ENCODE results near the gene POLR2E. TPM values are rescaled to one million over a fixed set of nuclear protein-coding genes. Genes with fewer than 3 reads are reported as not detected.

POLR2E gene
- total and polyA plus RNA-seq, 2 of the 13 experiments (the other 11 are each of a cell fraction or from before 2014, with no cell fraction given) = 140 to 272 TPM

DNA sequence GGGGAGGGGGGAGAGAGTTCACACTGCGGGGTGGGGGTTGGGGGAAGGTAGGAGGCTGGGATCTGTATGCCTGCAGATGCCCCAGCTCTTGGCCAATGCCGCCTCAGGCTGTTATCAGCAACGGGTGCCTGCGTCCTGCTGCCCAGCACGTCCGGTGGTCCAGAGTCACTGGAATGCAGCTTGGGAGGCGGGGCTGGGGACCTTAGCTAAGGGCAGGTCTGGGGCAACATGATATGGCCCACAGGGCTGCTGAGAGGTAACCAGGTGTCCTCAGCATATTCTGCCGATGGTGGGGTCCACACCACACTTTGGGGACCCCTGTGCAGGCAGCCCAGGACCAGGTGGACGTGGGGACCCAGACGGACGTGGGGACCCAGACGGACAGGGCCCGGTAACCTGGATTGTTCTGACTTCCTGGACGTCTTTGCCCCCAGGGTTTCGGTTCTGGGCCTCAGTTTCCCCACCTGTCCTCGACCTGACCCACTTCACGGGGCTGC lies 28.9 kb downstream of the POLR2E start (continued):
- TF ChIP-seq ETV5 (CRISPR knock-in tag; IDR thresholded peaks at IDR 0.05; ENCODE audit: borderline replicate concordance) = peak; percentile 73; the same call in 1 of the 2 replicates
- 0 out of 2 replicates have a peak, but pooled peaks have one; percentile 52 for TF ChIP-seq ZNF607 (CRISPR knock-in tag; IDR thresholded peaks at IDR 0.05; ENCODE audit: borderline replicate concordance)
- peak; percentile 26 for TF ChIP-seq ZBTB38 (CRISPR knock-in tag; IDR thresholded peaks at IDR 0.05)
- TF ChIP-seq ZNF746 (CRISPR knock-in tag; IDR thresholded peaks at IDR 0.05) = no peak
- peak; percentile 23 for TF ChIP-seq IKZF4 (CRISPR knock-in tag; IDR thresholded peaks at IDR 0.05; ENCODE audit: borderline replicate concordance, low read depth, not compliant biosample characterization)
- TF ChIP-seq, protein P1, sequence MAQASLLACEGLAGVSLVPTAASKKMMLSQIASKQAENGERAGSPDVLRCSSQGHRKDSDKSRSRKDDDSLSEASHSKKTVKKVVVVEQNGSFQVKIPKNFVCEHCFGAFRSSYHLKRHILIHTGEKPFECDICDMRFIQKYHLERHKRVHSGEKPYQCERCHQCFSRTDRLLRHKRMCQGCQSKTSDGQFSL (CRISPR knock-in tag; IDR thresholded peaks at IDR 0.05) = no peak
- TF ChIP-seq ZNF652 (CRISPR knock-in tag; IDR thresholded peaks at IDR 0.05; ENCODE audit: borderline replicate concordance, low read depth) = no peak
- TF ChIP-seq, protein P2, sequence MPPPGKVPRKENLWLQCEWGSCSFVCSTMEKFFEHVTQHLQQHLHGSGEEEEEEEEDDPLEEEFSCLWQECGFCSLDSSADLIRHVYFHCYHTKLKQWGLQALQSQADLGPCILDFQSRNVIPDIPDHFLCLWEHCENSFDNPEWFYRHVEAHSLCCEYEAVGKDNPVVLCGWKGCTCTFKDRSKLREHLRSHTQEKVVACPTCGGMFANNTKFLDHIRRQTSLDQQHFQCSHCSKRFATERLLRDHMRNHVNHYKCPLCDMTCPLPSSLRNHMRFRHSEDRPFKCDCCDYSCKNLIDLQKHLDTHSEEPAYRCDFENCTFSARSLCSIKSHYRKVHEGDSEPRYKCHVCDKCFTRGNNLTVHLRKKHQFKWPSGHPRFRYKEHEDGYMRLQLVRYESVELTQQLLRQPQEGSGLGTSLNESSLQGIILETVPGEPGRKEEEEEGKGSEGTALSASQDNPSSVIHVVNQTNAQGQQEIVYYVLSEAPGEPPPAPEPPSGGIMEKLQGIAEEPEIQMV (CRISPR knock-in tag; IDR thresholded peaks at IDR 0.05; ENCODE audit: low read depth) = peak; percentile 70; the same call in 1 of the 2 replicates
- TF ChIP-seq GATA4 (IDR thresholded peaks at IDR 0.05; ENCODE audit: borderline replicate concordance, low read depth) = no peak; the same call in 1 of the 2 replicates
- no peak for TF ChIP-seq MAFG (CRISPR knock-in tag; IDR thresholded peaks at IDR 0.05)
- TF ChIP-seq SIX4 (CRISPR knock-in tag; IDR thresholded peaks at IDR 0.05) = no peak
- peak; percentile 47; the same call in 1 of the 2 replicates for TF ChIP-seq ZNF83 (CRISPR knock-in tag; IDR thresholded peaks at IDR 0.05; ENCODE audit: borderline replicate concordance)
- TF ChIP-seq POLR2A (IDR thresholded peaks at IDR 0.05; ENCODE audit: insufficient read depth in 1 of 2, low read depth in 2 of 2, low read length in 2 of 2) = peak in 1 of 2 experiments; percentile 43; a peak in 2 of 4 replicates
- TF ChIP-seq STAG1 (CRISPR knock-in tag; IDR thresholded peaks at IDR 0.05) = peak; percentile 16; the same call in 1 of the 2 replicates
- TF ChIP-seq LCORL (IDR thresholded peaks at IDR 0.05) = no peak
- TF ChIP-seq LCORL (CRISPR knock-in tag; IDR thresholded peaks at IDR 0.05) = peak; percentile 90
- no peak; the same call in 1 of the 2 replicates for TF ChIP-seq ZNF788 (CRISPR knock-in tag; IDR thresholded peaks at IDR 0.05; ENCODE audit: borderline replicate concordance)
- no peak for TF ChIP-seq ZNF724P (CRISPR knock-in tag; IDR thresholded peaks at IDR 0.05; ENCODE audit: borderline replicate concordance)
- peak; percentile 34; the same call in 1 of the 2 replicates for TF ChIP-seq POLR2AphosphoS5 (IDR thresholded peaks at IDR 0.05; ENCODE audit: low read depth, low read length)
- 0 out of 2 replicates have a peak, but pooled peaks have one; percentile 32 for TF ChIP-seq ZMYM4 (CRISPR knock-in tag; IDR thresholded peaks at IDR 0.05)
- TF ChIP-seq, protein P3, sequence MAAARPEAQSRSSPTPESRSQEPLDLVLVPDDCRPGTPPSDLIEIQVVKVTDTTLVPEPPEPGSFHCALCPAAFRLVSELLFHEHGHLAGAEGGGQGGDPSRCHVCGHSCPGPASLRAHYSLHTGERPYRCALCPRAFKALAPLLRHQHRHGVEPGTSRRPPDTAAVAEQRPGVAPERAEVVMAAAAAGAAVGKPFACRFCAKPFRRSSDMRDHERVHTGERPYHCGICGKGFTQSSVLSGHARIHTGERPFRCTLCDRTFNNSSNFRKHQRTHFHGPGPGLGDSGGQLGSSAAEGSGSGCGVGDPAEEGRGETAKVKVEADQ (CRISPR knock-in tag; IDR thresholded peaks at IDR 0.05; ENCODE audit: borderline replicate concordance) = no peak
- peak; percentile 26; the same call in 1 of the 2 replicates for TF ChIP-seq TARDBP (CRISPR knock-in tag; IDR thresholded peaks at IDR 0.05)
- TF ChIP-seq GATAD2A (CRISPR knock-in tag; IDR thresholded peaks at IDR 0.05) = peak; percentile 23; the same call in 1 of the 2 replicates
- no peak; the same call in 1 of the 2 replicates for TF ChIP-seq AKAP8 (CRISPR knock-in tag; IDR thresholded peaks at IDR 0.05)
- TF ChIP-seq ZFP37 (CRISPR knock-in tag; IDR thresholded peaks at IDR 0.05; ENCODE audit: borderline replicate concordance) = 0 out of 2 replicates have a peak, but pooled peaks have one; percentile 74
- TF ChIP-seq, protein P4, sequence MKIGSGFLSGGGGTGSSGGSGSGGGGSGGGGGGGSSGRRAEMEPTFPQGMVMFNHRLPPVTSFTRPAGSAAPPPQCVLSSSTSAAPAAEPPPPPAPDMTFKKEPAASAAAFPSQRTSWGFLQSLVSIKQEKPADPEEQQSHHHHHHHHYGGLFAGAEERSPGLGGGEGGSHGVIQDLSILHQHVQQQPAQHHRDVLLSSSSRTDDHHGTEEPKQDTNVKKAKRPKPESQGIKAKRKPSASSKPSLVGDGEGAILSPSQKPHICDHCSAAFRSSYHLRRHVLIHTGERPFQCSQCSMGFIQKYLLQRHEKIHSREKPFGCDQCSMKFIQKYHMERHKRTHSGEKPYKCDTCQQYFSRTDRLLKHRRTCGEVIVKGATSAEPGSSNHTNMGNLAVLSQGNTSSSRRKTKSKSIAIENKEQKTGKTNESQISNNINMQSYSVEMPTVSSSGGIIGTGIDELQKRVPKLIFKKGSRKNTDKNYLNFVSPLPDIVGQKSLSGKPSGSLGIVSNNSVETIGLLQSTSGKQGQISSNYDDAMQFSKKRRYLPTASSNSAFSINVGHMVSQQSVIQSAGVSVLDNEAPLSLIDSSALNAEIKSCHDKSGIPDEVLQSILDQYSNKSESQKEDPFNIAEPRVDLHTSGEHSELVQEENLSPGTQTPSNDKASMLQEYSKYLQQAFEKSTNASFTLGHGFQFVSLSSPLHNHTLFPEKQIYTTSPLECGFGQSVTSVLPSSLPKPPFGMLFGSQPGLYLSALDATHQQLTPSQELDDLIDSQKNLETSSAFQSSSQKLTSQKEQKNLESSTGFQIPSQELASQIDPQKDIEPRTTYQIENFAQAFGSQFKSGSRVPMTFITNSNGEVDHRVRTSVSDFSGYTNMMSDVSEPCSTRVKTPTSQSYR (CRISPR knock-in tag; IDR thresholded peaks at IDR 0.05; ENCODE audit: borderline replicate concordance) = no peak
